ENCODE measurements around the gene CAPNS1.

Gene CAPNS1

GRCh38 chr19:36139473-36140303 is at the start of gene CAPNS1:
Gene CAPNS1, plus strand, starts transcription at chr19:36140066. Its CDS starts 946 bp downstream, at chr19:36141012.
- DNase-seq = peak; percentile 95

- no peak for DNase-seq
Observed at GRCh38 chr19:36090910-36091695, 48.8 kb upstream of the CAPNS1 start.

DNA sequence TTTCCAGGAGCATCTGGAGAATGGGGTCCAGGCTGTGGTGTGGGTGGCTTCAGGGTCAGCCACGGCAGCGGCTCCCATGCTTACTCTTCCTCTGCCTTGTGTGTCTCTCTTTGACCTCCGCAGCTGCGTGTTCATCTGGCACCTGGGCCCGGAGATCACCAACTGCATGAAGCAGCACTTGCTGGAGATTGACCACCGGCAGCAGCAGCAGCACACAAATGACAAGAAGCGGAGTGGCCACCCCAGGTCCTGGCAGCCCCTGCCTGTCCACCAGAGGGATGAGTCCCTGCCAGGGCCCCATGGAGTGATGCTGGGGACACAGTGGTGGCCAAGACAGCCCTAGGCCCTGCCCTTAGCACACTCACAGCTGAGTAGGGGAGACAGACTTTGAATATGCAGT is 47.3 kb upstream of the CAPNS1 start:
- DNase-seq = no peak

GRCh38 chr19:36093146-36093662 is 46.7 kb upstream of the CAPNS1 start:
- no peak for DNase-seq

- no peak for DNase-seq
Observed at GRCh38 chr19:36093687-36094086, 46.2 kb upstream of the CAPNS1 start.

DNA sequence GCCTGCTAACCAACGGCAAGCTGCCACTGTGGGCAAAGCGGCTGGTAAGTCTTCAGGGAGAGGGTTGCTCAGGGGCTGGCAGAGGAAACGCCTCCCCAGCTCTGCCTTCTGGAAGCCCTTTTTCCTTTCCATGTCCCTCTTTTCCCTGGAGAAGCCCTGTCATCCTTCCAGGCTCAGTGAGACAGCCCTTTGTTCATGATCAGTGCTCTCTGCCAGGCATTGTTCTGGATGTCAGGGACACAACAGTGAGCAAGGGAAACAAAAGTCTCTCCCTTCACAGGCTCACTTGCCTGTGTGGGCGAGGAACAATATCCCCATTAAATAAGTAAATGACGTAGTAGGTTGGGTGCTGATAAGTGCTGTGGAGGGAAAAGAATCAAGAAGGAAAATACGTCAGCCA is 42.8 kb upstream of the CAPNS1 start:
- no peak for DNase-seq

DNA sequence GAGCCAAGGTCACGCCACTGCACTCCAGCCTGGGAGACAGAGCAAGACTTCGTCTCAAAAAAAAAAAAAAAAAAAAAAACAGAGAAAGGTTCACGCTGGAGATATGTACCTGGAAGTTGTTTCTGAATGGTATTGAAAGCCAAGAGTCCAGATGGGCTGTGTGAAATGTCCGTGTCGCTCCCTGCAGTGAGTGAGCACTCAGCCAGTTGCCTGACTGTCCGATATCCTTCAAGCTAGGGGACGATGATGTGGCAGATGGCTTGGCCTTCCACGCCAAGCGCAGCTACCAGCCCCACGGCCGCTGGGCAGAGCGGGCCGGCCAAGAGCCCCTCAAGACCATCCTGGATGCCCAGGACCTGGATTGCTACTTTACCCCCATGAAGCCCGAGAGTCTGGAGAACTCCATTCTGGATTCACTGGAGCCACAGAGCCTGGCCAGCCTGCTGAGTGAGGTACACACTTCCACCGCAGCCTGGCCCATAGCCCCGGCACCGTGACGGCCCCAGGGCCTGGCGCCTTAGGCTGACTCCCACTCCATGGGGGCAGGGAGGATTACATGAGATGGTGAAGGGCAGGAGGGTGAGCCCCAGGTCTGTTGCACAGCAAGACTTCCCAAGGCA is 40.6 kb upstream of the CAPNS1 start:
- no peak for DNase-seq

- peak; percentile 89 for DNase-seq
Observed at GRCh38 chr19:36100476-36100875, 39.4 kb upstream of the CAPNS1 start.

- no peak for DNase-seq
Observed at GRCh38 chr19:36101550-36102327, 38.1 kb upstream of the CAPNS1 start.

- DNase-seq = no peak
Observed at GRCh38 chr19:36103040-36103626, 36.7 kb upstream of the CAPNS1 start.

GRCh38 chr19:36103842-36104552 is 35.9 kb upstream of the CAPNS1 start:
- DNase-seq = peak; percentile 93

DNA sequence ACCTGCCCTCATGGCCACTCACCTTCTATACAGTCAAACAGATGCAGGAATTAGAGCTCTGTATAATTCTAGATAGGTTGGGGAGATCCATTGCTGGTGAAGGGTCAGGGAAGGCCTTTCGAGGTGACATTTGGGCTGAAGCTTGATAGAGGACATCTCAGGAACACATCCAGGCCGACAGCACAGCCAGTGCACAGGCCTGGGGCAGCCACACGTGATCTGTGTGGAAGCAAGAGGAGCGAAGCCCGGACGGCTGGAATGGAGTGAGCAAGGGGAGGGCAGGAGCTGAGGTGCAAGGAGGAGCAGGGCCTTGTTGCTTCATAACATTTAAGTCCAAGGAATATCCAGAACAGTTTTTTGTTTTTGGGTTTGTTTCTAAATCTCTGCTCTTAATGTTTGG is 33.4 kb upstream of the CAPNS1 start:
- no peak for DNase-seq

GRCh38 chr19:36106991-36107390 is 32.9 kb upstream of the CAPNS1 start:
- DNase-seq = no peak

DNA sequence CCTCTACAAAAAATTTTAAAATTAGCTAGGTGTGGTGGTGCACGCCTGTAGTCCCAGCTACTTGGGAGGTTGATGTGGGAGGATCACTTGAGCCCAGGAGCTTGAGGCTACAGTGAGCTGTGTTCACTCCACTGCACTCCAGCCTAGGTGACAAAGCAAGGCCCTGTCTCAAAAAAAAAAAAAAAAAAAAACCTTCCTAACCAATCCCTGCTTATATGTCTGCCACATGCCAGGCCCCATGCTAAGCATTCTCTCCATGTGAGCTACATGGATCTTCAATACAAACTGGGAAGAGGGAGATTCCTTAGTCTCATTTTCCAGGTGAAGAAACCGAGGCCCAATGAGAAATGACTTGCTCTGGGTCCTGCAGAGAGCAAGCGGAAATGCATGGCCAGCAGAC is 31.2 kb upstream of the CAPNS1 start:
- DNase-seq = no peak

- DNase-seq = no peak
Observed at GRCh38 chr19:36110487-36111199, 29.2 kb upstream of the CAPNS1 start, which contains the start of gene OVOL3. Gene OVOL3, plus strand, starts transcription at chr19:36111143. Its CDS starts 60 bp downstream, at chr19:36111203.

DNA sequence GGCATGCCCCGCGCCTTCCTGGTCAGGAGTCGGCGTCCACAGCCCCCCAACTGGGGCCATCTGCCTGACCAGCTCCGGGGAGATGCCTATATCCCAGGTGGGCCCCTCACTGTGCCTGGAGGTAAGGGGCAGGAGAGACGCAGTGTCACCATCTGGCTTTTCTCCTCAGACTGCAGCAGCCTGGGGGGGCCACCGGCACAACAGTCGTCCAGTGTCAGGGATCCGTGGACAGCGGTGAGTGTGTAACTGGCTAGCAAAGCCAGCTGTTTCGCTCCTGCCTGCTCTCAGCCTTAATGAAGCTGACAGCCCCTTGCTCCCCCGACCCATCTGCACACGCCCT is 28.7 kb upstream of the CAPNS1 start:
- DNase-seq = no peak

- no peak for DNase-seq
Observed at GRCh38 chr19:36112678-36113077, 27.2 kb upstream of the CAPNS1 start.

GRCh38 chr19:36113425-36113824 is 26.4 kb upstream of the CAPNS1 start:
- no peak for DNase-seq

- DNase-seq = peak; percentile 16
Observed at GRCh38 chr19:36113894-36114720, 25.8 kb upstream of the CAPNS1 start.

All from hematopoietic multipotent progenitor cell treated with erythropoietin and hydrocortisone succinate and interleukin-3 and kit ligand, for 8 days (in vitro differentiated cells).